NCI-H526 (cell line): Measurements from ENCODE around the gene PGM1.

ENCODE experiments used
- DNase-seq, 2 experiments: peaks; one replicate each; lab custom pipeline; 2025; lab: John Stamatoyannopoulos, UW

PGM1 gene

GRCh38 chr1:63701187-63701586 is 108.0 kb downstream of the PGM1 start:
- peak in 1 of 2 experiments; percentile 55 for DNase-seq

DNA sequence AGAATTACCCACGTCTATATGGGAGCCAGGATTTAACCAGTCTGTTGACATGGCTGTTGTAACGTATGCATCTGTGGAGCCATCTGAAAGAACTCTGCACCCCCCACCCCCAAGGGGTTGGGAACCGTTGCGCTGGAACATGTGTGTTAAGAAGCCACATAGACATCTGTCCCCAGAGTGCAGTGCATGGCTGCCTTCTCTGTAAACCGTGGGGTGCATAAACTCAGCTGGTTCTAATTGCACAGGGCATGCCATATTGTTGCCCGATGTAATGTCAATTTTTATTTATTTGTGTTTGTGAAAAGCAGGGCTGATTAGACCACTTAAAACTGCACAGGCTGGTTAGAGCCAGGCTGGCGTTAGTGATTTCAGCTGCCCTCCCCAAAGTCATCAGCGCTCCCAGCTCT is 110.5 kb downstream of the PGM1 start:
- DNase-seq = no peak

GRCh38 chr1:63704443-63704842 is 111.2 kb downstream of the PGM1 start:
- DNase-seq = no peak

- DNase-seq = no peak
Observed at GRCh38 chr1:63705078-63705477, 111.9 kb downstream of the PGM1 start.

GRCh38 chr1:63709267-63709828 is 116.1 kb downstream of the PGM1 start:
- no peak for DNase-seq
